NCI-H526 (cell line): Measurements from ENCODE around the gene CFAP54.

Experiments used
- DNase-seq, 2 experiments: peaks; one replicate each; lab custom pipeline; 2025; lab: John Stamatoyannopoulos, UW

The CFAP54 gene

GRCh38 chr12:96892104-96892503, 402.7 kb downstream of the CFAP54 start:
- no peak for DNase-seq

- no peak for DNase-seq
Observed at GRCh38 chr12:96897421-96897820, 408.0 kb downstream of the CFAP54 start.

GRCh38 chr12:96901175-96901574, 411.8 kb downstream of the CFAP54 start:
- DNase-seq, result no peak

DNA sequence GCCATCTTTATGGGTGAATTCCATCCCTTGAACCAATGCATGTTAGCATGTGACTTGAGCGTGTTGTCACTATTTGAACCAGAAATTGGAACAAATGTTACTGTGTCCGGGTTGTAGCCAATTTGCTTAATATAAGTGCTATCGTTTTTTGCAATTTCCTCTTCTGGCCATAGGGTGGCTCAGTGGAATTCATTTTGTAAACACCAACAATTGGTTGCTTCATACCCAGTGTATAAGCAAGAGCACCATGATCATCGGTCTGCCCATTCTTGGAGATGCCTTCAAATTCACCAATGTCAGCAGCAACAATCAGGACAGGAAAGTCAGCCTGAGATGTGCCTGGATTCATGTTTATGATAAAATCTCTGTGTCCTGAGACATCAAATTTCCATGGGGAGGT, 412.7 kb downstream of the CFAP54 start:
- peak in 1 of 2 experiments; percentile 10 for DNase-seq

DNA sequence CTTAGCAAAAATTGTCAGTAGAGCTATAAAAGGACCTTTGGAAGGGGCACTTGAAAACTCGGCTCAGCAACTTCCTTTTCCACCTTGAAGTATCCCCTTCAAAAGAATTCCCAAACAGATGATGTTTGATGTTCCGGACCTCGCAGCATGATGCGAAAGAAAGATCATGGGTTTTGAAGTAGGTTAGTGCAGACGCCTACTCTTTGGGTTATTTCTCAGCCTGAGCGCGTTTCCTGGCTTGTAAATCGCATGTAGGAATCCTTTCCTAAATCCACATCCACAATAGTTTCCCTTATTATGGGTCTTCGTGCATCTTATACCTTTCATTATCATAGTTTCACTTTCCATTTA, 417.1 kb downstream of the CFAP54 start:
- DNase-seq, result no peak

DNA sequence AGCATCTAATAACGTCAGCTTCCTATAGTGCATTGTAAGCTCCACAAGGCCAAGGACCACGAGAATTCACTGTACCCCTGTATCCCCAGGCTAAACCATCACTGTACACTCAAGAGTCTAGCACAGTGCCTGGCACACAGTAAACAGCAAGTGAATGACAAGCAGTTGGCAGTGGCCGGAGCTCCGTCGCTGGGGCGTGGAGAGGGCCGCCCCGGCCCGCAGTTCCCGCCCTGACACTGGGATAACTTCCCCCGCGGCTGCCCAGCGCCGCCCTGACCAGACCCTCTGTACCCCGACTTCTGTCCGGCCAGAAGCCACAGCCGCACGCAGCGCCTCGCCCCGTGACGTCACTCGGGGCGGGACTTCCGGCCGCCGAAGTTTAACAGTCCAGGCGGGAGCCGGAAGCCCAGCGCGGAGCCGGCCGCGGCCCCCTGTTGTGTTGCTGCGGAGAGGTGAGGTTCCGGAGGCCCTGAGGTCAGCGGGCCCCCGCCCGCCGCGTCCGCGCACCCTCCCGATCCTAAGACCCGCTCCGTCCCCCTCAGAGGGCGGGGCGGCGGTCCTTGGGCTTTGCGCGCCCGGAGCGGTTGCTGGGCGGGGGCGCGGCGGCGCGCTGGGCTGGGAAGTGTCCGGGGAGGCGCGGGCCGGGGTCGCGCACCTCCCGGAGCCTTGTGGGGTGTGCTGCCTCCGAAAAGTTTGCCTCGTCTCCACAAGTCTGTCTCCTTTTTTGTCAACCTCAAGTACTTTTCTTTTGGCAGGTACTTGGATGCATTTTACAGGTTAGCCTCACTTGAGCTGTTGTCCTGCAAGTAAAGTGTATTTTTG, 417.7 kb downstream of the CFAP54 start, which contains the start of gene NEDD1:
NEDD1 (plus strand) TSS at position 409 of the 822 bp plus-strand sequence. CDS start 2,503 bp downstream, outside the sequence.
- DNase-seq, result peak; percentile 53 to 85

DNA sequence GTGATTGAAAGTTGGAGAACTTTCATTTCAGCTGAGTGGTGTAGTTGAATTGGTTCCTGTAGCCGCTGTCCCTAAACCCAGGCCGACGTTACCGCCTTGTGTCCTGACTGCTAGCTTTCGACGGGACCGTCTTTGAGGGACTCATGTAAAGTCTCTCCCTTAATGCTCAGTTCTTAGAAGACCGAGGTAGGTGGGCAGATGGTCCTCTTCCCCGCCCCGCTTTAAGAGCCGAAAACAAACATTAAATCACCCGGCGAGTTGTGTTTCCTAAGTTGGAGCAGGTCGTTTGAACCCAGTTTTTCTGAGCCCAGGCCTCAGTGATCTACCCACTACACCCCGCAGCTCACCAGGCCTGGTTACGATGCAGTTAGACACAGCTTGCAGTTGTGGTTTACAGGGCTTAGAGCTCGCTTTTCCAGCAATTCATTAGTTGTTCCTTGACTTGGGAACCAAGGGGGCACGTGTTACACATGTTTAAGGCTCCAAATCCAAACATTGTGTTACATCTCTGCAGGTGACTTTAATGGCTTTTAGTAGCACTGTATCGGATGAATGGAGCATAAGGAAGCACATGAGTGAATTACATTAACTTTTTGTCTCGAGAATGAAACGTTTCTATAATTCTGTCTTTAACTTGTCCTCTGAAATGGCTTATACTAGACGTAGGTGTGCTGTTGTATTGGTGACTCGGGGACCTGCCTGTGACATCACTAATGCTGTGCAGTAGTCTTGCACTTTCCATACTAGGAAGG, 418.5 kb downstream of the CFAP54 start:
- peak in 1 of 2 experiments; percentile 39 for DNase-seq

- no peak for DNase-seq
Observed at GRCh38 chr12:96908423-96908675, 419.0 kb downstream of the CFAP54 start.

DNA sequence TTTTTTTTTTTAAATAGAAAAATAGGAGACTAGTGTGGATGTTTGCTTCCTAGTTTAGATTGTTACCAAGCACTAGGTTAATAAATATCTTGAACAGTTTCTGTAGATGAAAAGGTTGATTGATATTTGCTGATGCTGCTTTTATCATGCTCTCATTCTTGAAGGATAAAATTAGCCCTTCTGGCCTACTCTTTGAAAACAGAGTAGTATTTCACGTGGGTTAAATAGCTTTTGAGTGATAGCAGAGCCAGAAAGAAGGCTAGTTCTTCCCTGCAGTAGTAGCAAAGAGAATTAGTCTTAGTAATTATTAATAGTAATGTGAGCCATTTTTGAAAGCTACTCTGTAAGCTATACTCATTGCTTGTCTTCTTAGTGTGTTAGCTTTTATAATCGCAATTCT, 422.9 kb downstream of the CFAP54 start:
- DNase-seq, result no peak

- DNase-seq, result no peak
Observed at GRCh38 chr12:96912943-96913342, 423.6 kb downstream of the CFAP54 start.

DNA sequence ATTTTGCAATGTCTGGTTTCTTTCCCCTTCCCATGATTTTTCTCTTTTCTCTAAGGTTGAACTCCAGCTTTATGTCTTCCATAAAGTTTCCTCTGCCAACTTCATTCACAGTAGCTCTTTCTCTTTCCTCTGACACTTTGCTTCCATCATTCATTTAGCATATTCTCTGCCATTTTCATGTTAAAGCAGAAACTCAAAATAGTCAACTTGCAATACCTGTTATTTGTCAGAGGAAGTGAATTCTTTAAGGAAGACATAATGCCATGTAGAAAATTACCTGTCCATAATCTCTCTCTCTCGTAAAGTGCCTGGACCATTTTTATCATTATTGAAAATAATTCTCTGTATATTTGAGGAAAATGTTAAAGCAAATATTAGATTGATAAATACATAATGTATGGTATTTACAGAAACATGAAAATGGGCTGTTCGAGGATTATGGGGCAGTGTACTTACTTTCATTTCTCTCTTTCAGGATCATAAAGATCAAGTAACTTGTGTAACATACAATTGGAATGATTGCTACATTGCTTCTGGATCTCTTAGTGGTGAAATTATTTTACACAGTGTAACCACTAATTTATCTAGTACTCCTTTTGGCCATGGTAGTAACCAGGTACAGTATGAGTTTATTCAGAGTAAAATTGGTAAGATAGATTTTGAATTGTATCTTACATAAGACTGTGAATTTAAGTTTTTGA, 430.3 kb downstream of the CFAP54 start:
- DNase-seq, result no peak
